Lung (tissue), 12 donors: ENCODE measurements around the gene SLC12A5. TPM values are rescaled to one million over a fixed set of nuclear protein-coding genes. Genes with fewer than 3 reads are reported as not detected.

Source experiments
- ATAC-seq: fragments of 200-7000 bp; cut with Tn5 transposase; one replicate; pipeline ENCODE4 v1.9.1; 2020; ENCODE audit warnings: moderate number of reproducible peaks; ENCODE audit not compliant: insufficient read depth, low FRiP score
- DNase-seq, 3 donors: peaks; one replicate each; pipeline ENCODE4 v3.0.0-alpha.2; 2013 to 2017
- H3K27ac ChIP-seq, 2 donors: one replicate each; pipeline ENCODE4 v1.5.1; 2013; ENCODE audit warnings: mild to moderate bottlenecking in 2 of 2, moderate library complexity in 2 of 2, control low read depth in 1 of 2, inconsistent platforms in 1 of 2, low read depth in 1 of 2, low read length in 1 of 2
- H3K27me3 ChIP-seq, 3 donors: one replicate each; pipeline ENCODE4 v1.5.1; 2013; ENCODE audit warnings: low read length in 2 of 3; ENCODE audit not compliant: control insufficient read depth in 3 of 3, insufficient read depth in 3 of 3
- H3K36me3 ChIP-seq, 4 donors: one replicate each; pipeline ENCODE4 v1.5.1; 2013; ENCODE audit warnings: low read length in 4 of 4, mild to moderate bottlenecking in 1 of 4, moderate library complexity in 1 of 4; ENCODE audit not compliant: control insufficient read depth in 4 of 4, insufficient read depth in 4 of 4
- H3K4me1 ChIP-seq, 5 donors: one replicate each; pipeline ENCODE4 v1.5.1; 2013; ENCODE audit warnings: low read length in 5 of 5, mild to moderate bottlenecking in 2 of 5, moderate library complexity in 1 of 5; ENCODE audit not compliant: control insufficient read depth in 5 of 5, insufficient read depth in 5 of 5
- H3K4me3 ChIP-seq: one replicate; pipeline ENCODE4 v1.5.1; 2013; ENCODE audit warnings: mild to moderate bottlenecking, control low read depth, moderate library complexity
- H3K9ac ChIP-seq, 2 donors: one replicate each; pipeline ENCODE4 v1.5.1; 2013; ENCODE audit warnings: low read length in 2 of 2, control low read depth in 1 of 2; ENCODE audit not compliant: insufficient read depth in 1 of 2
- H3K9me3 ChIP-seq, 4 donors: one replicate each; pipeline ENCODE4 v1.5.1; 2013; ENCODE audit warnings: low read length in 3 of 4, mild to moderate bottlenecking in 1 of 4, moderate library complexity in 1 of 4; ENCODE audit not compliant: control insufficient read depth in 4 of 4, insufficient read depth in 3 of 4
- CTCF ChIP-seq: IDR thresholded peaks from 2 replicates; pipeline ENCODE4 v1.5.1; 2012; ENCODE audit warnings: mild to moderate bottlenecking; ENCODE audit errors: control extremely low read depth, extremely low read depth
- WGBS, 2 donors: extraction: QIAGEN DNeasy Blood & Tissue Kit; methylation state at CpG; one replicate each; pipeline ENCODE4 v1.1.7; 2013; 5-methylcytosine and 5-hydroxymethylcytosine counted together
- polyA plus RNA-seq, 2 donors: library from polyadenylated mRNA; stranded (reverse); fragments of 200-250 nt; gene quantifications; one replicate each; pipeline ENCODE4 v1.2.1, GENCODE V29; 2013
- total RNA-seq, 2 donors: library from RNA; depleted of rRNA in 1 of 2; stranded (reverse); fragments of >200 nt in 1 of 2; gene quantifications; one replicate each; pipeline ENCODE4 v1.2.1, GENCODE V29; 2014 to 2021
- donor health status: control.
- donor health status: control.
- donor health status: Bipolar disorder and iron deficiency.
- donor health status: healthy.
- donor health status: DM: yes; HTN: yes; CAD: no.

SLC12A5 gene
- total and polyA plus RNA-seq, 4 donors: 0.52 TPM; not detected in 3

- Histone ChIP-seq H3K9ac (no peak overlapping the region), H3K9me3 (peaks cover 0 to 5% (median 0%) of the 10 kb centered on the region in 4 donors), H3K4me3 (no peak overlapping the region), H3K27me3 (peaks cover 15 to 50% (median 35%) of the 10 kb centered on the region in 3 donors), H3K36me3 (no peaks in the 10 kb centered on the region), H3K4me1 (peaks cover 0 to 3% (median 0%) of the 10 kb centered on the region in 5 donors), H3K27ac (no peak overlapping the region)
- TF ChIP-seq CTCF: no peak
- DNase-seq (no peak), ATAC-seq (no peak)
- WGBS, 2 donors: 73 to 74% methylated on average over 7 of the region's 7 CpGs
Measured at GRCh38 chr20:46028110-46028509, 905 bp upstream of the SLC12A5 start.

GRCh38 chr20:46030284-46031013, 1.4 kb downstream of the SLC12A5 start:
- no peak for DNase-seq
- H3K36me3 ChIP-seq: no peaks in the 10 kb centered on the region
- no peak for TF ChIP-seq CTCF
- no peak overlapping the region for H3K4me3 ChIP-seq
- peaks cover 24 to 57% (median 35%) of the 10 kb centered on the region in 3 donors for H3K27me3 ChIP-seq
- ATAC-seq: no peak
- H3K9ac ChIP-seq: no peak overlapping the region
- H3K4me1 ChIP-seq: peaks cover 0 to 3% (median 0%) of the 10 kb centered on the region in 5 donors
- no peak overlapping the region for H3K27ac ChIP-seq
- WGBS, 2 donors: 11 to 14% methylated on average over 48 to 49 of the region's 49 CpGs
- peaks cover 0 to 2% (median 0%) of the 10 kb centered on the region in 4 donors for H3K9me3 ChIP-seq

- no peak for DNase-seq
- peaks cover 24 to 57% (median 35%) of the 10 kb centered on the region in 3 donors for H3K27me3 ChIP-seq
Measured at GRCh38 chr20:46031014-46031569, 2.1 kb downstream of the SLC12A5 start.

More at GRCh38 chr20:46031014-46031569, 2.1 kb downstream of the SLC12A5 start:
- no peak overlapping the region for H3K9ac ChIP-seq
- no peak for ATAC-seq
- no peak overlapping the region for H3K4me3 ChIP-seq
- 24 to 27% methylated on average over 11 of the region's 11 CpGs for WGBS, 2 donors
- peaks cover 0 to 3% (median 0%) of the 10 kb centered on the region in 5 donors for H3K4me1 ChIP-seq
- H3K9me3 ChIP-seq: peaks cover 0 to 2% (median 0%) of the 10 kb centered on the region in 4 donors
- H3K36me3 ChIP-seq: no peaks in the 10 kb centered on the region
- TF ChIP-seq CTCF: no peak
- H3K27ac ChIP-seq: no peak overlapping the region
